Stimulated activated CD8-positive, alpha-beta memory T cell treated with anti-CD3 and anti-CD28 coated beads, Interleukin-2, amount 100 ng/mL, for 48 hours (primary cell): ENCODE data around the gene ENGASE.
"Not testable (repeated sequence)": the region's sequence is repeated elsewhere in the genome, so short reads cannot be mapped to it uniquely, and the experiment has no call there.

Source experiments
- DNase-seq, 2 donors: peaks; one replicate each; pipeline ENCODE4 v3.0.0-alpha.2; 2020; ENCODE audit warnings: low read depth in 2 of 2

The ENGASE gene

GRCh38 chr17:79074649-79075445 lies at the start of gene ENGASE:
Gene ENGASE, plus strand, starts transcription at chr17:79074824. Its CDS starts 121 bp downstream, at chr17:79074945.
- peak; percentile 86 to 90 for DNase-seq

GRCh38 chr17:79024901-79025737 lies 49.5 kb upstream of the ENGASE start:
- no peak for DNase-seq

GRCh38 chr17:79026376-79027273 lies 48.0 kb upstream of the ENGASE start:
- no peak for DNase-seq

- no peak for DNase-seq
Measured at GRCh38 chr17:79027274-79027924, 47.2 kb upstream of the ENGASE start.

- DNase-seq, result no peak
Measured at GRCh38 chr17:79027925-79028491, 46.6 kb upstream of the ENGASE start.

- DNase-seq, result no peak
Measured at GRCh38 chr17:79028496-79029326, 45.9 kb upstream of the ENGASE start.

- DNase-seq, result no peak
Measured at GRCh38 chr17:79029327-79030009, 45.2 kb upstream of the ENGASE start.

- DNase-seq, result not testable (repeated sequence)
Measured at GRCh38 chr17:79030636-79031035, 44.0 kb upstream of the ENGASE start.

GRCh38 chr17:79031996-79032875 lies 42.4 kb upstream of the ENGASE start:
- no peak for DNase-seq

GRCh38 chr17:79033046-79033616 lies 41.5 kb upstream of the ENGASE start:
- no peak for DNase-seq

GRCh38 chr17:79033741-79034501 lies 40.7 kb upstream of the ENGASE start:
- DNase-seq, result no peak

GRCh38 chr17:79034931-79035485 lies 39.6 kb upstream of the ENGASE start:
- DNase-seq, result no peak

GRCh38 chr17:79035686-79036085 lies 38.9 kb upstream of the ENGASE start:
- no peak for DNase-seq

- no peak for DNase-seq
Measured at GRCh38 chr17:79036181-79036580, 38.4 kb upstream of the ENGASE start.

GRCh38 chr17:79036596-79036995 lies 38.0 kb upstream of the ENGASE start:
- DNase-seq, result no peak

GRCh38 chr17:79038545-79039135 lies 36.0 kb upstream of the ENGASE start:
- no peak for DNase-seq

- no peak for DNase-seq
Measured at GRCh38 chr17:79039171-79039570, 35.5 kb upstream of the ENGASE start.
